Smooth muscle cell (in vitro differentiated cells): ENCODE results near the gene ANKRD9. TPM values are rescaled to one million over a fixed set of nuclear protein-coding genes. Genes with fewer than 3 reads are reported as not detected.

ENCODE experiments used
- DNase-seq: peaks from one replicate; lab custom pipeline; 2025; ENCODE audit not compliant: unreplicated experiment; lab: John Stamatoyannopoulos, UW
- H2AFZ ChIP-seq: fragments of 200-600 bp; sonication (generic); 2 replicates; pipeline ENCODE4 v1.6.0; 2016; ENCODE audit warnings: antibody characterized with exemption, low read depth, mild to moderate bottlenecking
- H3F3A ChIP-seq: fragments of 200-600 bp; sonication (generic); 2 replicates; pipeline ENCODE4 v1.6.0; 2017; ENCODE audit warnings: antibody characterized with exemption, low read depth
- H3K27ac ChIP-seq: fragments of 200-600 bp; sonication (generic); 2 replicates; pipeline ENCODE4 v1.5.1; 2016; ENCODE audit warnings: low read depth, mild to moderate bottlenecking
- H3K27me3 ChIP-seq: fragments of 200-600 bp; sonication (generic); 2 replicates; pipeline ENCODE4 v1.6.1; 2016; ENCODE audit warnings: low read depth, mild to moderate bottlenecking
- H3K36me3 ChIP-seq: fragments of 200-600 bp; sonication (generic); 2 replicates; pipeline ENCODE4 v1.5.1; 2016; ENCODE audit warnings: low read depth
- H3K4me1 ChIP-seq: fragments of 200-600 bp; sonication (generic); 2 replicates; pipeline ENCODE4 v1.5.1; 2016; ENCODE audit warnings: low read depth
- H3K4me2 ChIP-seq: fragments of 200-600 bp; sonication (generic); 2 replicates; pipeline ENCODE4 v1.6.0; 2016; ENCODE audit warnings: mild to moderate bottlenecking
- H3K4me3 ChIP-seq: fragments of 200-600 bp; sonication (generic); 2 replicates; pipeline ENCODE4 v1.5.1; 2016; ENCODE audit warnings: mild to moderate bottlenecking
- H3K79me2 ChIP-seq: fragments of 200-600 bp; sonication (generic); 2 replicates; pipeline ENCODE4 v1.6.0; 2016; ENCODE audit warnings: low read depth, mild to moderate bottlenecking
- H3K9ac ChIP-seq: fragments of 200-600 bp; sonication (generic); 2 replicates; pipeline ENCODE4 v1.6.0; 2016; ENCODE audit warnings: low read depth
- H3K9me3 ChIP-seq: fragments of 200-600 bp; sonication (generic); replicated peaks from 2 replicates; pipeline ENCODE4 v1.5.1; 2016; ENCODE audit warnings: low read depth
- H4K20me1 ChIP-seq: fragments of 200-600 bp; sonication (generic); 2 replicates; pipeline ENCODE4 v1.6.0; 2016; ENCODE audit warnings: low read depth
- CTCF ChIP-seq: fragments of 200-600 bp; sonication (generic); IDR thresholded peaks from 2 replicates; pipeline ENCODE4 v1.5.1; 2017; ENCODE audit warnings: borderline replicate concordance, mild to moderate bottlenecking, antibody characterized with exemption; ENCODE audit not compliant: insufficient read depth, poor library complexity, severe bottlenecking
- WGBS: methylation state at CpG from one replicate; pipeline ENCODE4 v1.1.7; 2016; ENCODE audit warnings: low lambda C conversion rate; 5-methylcytosine and 5-hydroxymethylcytosine counted together
- polyA plus RNA-seq: library from polyadenylated mRNA; unstranded; fragments of >200 nt; fragmentation: Nextera tagmentation; extraction: Ambion mirVana; gene quantifications from 2 replicates; pipeline ENCODE4 v1.2.1, GENCODE V29; 2016
- total RNA-seq: library from RNA; depleted of rRNA; stranded (reverse); fragments of >200 nt; gene quantifications from 2 replicates; pipeline ENCODE4 v1.2.3, GENCODE V29; 2014

The ANKRD9 gene
- total and polyA plus RNA-seq, 2 experiments from 2014 or later, result 17.2 to 38.9 TPM

- Histone ChIP-seq H3K4me3 (no peak overlapping the region), H3K9me3 (no peaks in the 10 kb centered on the region), H3K4me2 (no peak overlapping the region), H3K9ac (no peak overlapping the region), H3K4me1 (peaks cover 14% of the 10 kb centered on the region), H3K36me3 (no peaks in the 10 kb centered on the region), H3K27ac (no peak overlapping the region), H3F3A (no peaks in the 10 kb centered on the region), H3K27me3 (no peaks in the 10 kb centered on the region), H2AFZ (no peak overlapping the region), H4K20me1 (no peaks in the 10 kb centered on the region), H3K79me2 (no peaks in the 10 kb centered on the region)
- no peak for DNase-seq
- no peak for TF ChIP-seq CTCF
- WGBS, result 97% methylated on average over 19 of the region's 19 CpGs
These were observed 3.6 kb downstream of the ANKRD9 start for GRCh38 chr14:102505775-102506625.

- H3K9ac ChIP-seq, result no peak overlapping the region
- H3K79me2 ChIP-seq, result no peaks in the 10 kb centered on the region
- H3K4me3 ChIP-seq, result no peak overlapping the region
- H3K4me1 ChIP-seq, result peaks cover 6% of the 10 kb centered on the region
- H3K9me3 ChIP-seq, result no peaks in the 10 kb centered on the region
- H4K20me1 ChIP-seq, result no peaks in the 10 kb centered on the region
- no peaks in the 10 kb centered on the region for H3K36me3 ChIP-seq
- DNase-seq, result no peak
- no peak overlapping the region for H3K4me2 ChIP-seq
- no peak overlapping the region for H3K27ac ChIP-seq
- H2AFZ ChIP-seq, result no peak overlapping the region
- H3F3A ChIP-seq, result no peaks in the 10 kb centered on the region
- WGBS, result 92% methylated on average over 7 of the region's 7 CpGs
- TF ChIP-seq CTCF, result no peak
- H3K27me3 ChIP-seq, result no peaks in the 10 kb centered on the region
These were observed 4.5 kb downstream of the ANKRD9 start for GRCh38 chr14:102505000-102505619.

GRCh38 chr14:102504328-102504999 is 5.1 kb downstream of the ANKRD9 start:
- Histone ChIP-seq H3K27me3 (no peaks in the 10 kb centered on the region), H3K79me2 (no peaks in the 10 kb centered on the region), H4K20me1 (no peaks in the 10 kb centered on the region), H3K36me3 (no peaks in the 10 kb centered on the region), H3K9me3 (no peaks in the 10 kb centered on the region), H3K4me2 (no peak overlapping the region), H3K4me1 (peaks cover 5% of the 10 kb centered on the region), H3K27ac (no peak overlapping the region), H2AFZ (no peak overlapping the region), H3K9ac (no peak overlapping the region), H3K4me3 (no peak overlapping the region), H3F3A (no peaks in the 10 kb centered on the region)
- DNase-seq, result no peak
- no peak for TF ChIP-seq CTCF
- 92% methylated on average over 18 of the region's 18 CpGs for WGBS
